K562 (cell line): ENCODE results near the gene TMEM61. TPM values are rescaled to one million over a fixed set of nuclear protein-coding genes. Genes with fewer than 3 reads are reported as not detected.
A peak's percentile ranks its signal among the peaks of the same experiment; 100 is the strongest.

Experiments used
- ARID3B ChIP-seq: fragments of 250-450 bp; sonication (Bioruptor Pico); IDR thresholded peaks from 2 replicates; pipeline ENCODE4 v1.4.0; 2020; ENCODE audit warnings: borderline replicate concordance
- CBX1 ChIP-seq: sonication (generic); IDR thresholded peaks from 2 replicates; pipeline ENCODE4 v1.6.1; 2016; ENCODE audit warnings: antibody characterized with exemption, low read depth, mild to moderate bottlenecking
- CREM ChIP-seq: IDR thresholded peaks from 2 replicates; pipeline ENCODE4 v1.6.1; 2014; ENCODE audit warnings: antibody characterized with exemption, low read depth
- EGR1 ChIP-seq: fragments of 450-650 bp; conservative IDR thresholded peaks from 2 replicates; pipeline ENCODE4 v1.6.1; 2017; ENCODE audit warnings: mild to moderate bottlenecking
- FOXA3 ChIP-seq, 2 experiments: fragments of 450-650 bp in 1 of 2; sonication (generic) in 1 of 2; formaldehyde crosslinking; IDR thresholded peaks in 1 of 2; conservative IDR thresholded peaks in 1 of 2; 2 replicates each; pipeline versions ENCODE4 v1.4.0 to v1.8.0; 2020 to 2022; ENCODE audit warnings: mild to moderate bottlenecking in 2 of 2, missing genetic modification reagents in 1 of 2
- GTF2A2 ChIP-seq: IDR thresholded peaks from 2 replicates; pipeline ENCODE4 v1.6.1; 2016; ENCODE audit warnings: mild to moderate bottlenecking, missing genetic modification characterization, missing compliant biosample characterization
- HDAC3 ChIP-seq: fragments of 450-650 bp; IDR thresholded peaks from 2 replicates; pipeline ENCODE4 v1.6.1; 2018; ENCODE audit warnings: borderline replicate concordance, mild to moderate bottlenecking, moderate library complexity; ENCODE audit not compliant: partially characterized antibody
- NCOA4 ChIP-seq: fragments of 450-650 bp; IDR thresholded peaks from 2 replicates; pipeline ENCODE4 v1.6.1; 2018; ENCODE audit warnings: mild to moderate bottlenecking; ENCODE audit not compliant: partially characterized antibody
- NFXL1 ChIP-seq: fragments of 450-650 bp; formaldehyde crosslinking; IDR thresholded peaks from 2 replicates; pipeline ENCODE4 v1.4.0; 2021; ENCODE audit warnings: mild to moderate bottlenecking
- NFYB ChIP-seq: IDR thresholded peaks from 2 replicates; pipeline ENCODE4 v1.6.1; 2011; ENCODE audit warnings: mild to moderate bottlenecking, moderate library complexity; ENCODE audit not compliant: insufficient read length; ENCODE audit errors: extremely low read depth
- POLR2A ChIP-seq: fragments of 450-650 bp; conservative IDR thresholded peaks from 2 replicates; pipeline ENCODE4 v1.6.1; 2016
- POLR2G ChIP-seq: fragments of 200-400 bp; formaldehyde crosslinking; IDR thresholded peaks from 2 replicates; pipeline ENCODE4 v1.6.1; 2017; ENCODE audit warnings: low read depth, mild to moderate bottlenecking, antibody characterized with exemption, low read length, moderate library complexity
- POLR2H ChIP-seq: IDR thresholded peaks from 2 replicates; pipeline ENCODE4 v1.6.1; 2016; ENCODE audit warnings: missing genetic modification characterization, low read depth, mild to moderate bottlenecking, control low read depth, missing compliant biosample characterization, moderate library complexity
- SOX6 ChIP-seq: fragments of 450-650 bp; IDR thresholded peaks from 2 replicates; pipeline ENCODE4 v1.6.1; 2014; ENCODE audit warnings: mild to moderate bottlenecking
- TSC22D4 ChIP-seq: fragments of 450-650 bp; IDR thresholded peaks from 2 replicates; pipeline ENCODE4 v1.6.1; 2016; ENCODE audit warnings: missing genetic modification characterization, missing biosample characterization, control low read depth
- ZBTB17 ChIP-seq: fragments of 450-650 bp; formaldehyde crosslinking; IDR thresholded peaks from 2 replicates; pipeline ENCODE4 v1.4.0; 2020; ENCODE audit warnings: mild to moderate bottlenecking
- ZNF316 ChIP-seq: fragments of 450-650 bp; IDR thresholded peaks from 2 replicates; pipeline ENCODE4 v1.6.1; 2016
- ZNF41 ChIP-seq: fragments of 250-450 bp; sonication (Bioruptor Pico); conservative IDR thresholded peaks from 2 replicates; pipeline ENCODE4 v1.4.0; 2020; ENCODE audit warnings: mild to moderate bottlenecking
- ZNF583 ChIP-seq: fragments of 250-450 bp; sonication (Bioruptor Pico); IDR thresholded peaks from 2 replicates; pipeline ENCODE4 v1.4.0; 2020
- polyA plus RNA-seq, 8 experiments: library from polyadenylated mRNA; depleted of rRNA in 4 of 8; stranded (reverse) in 5 of 8; unstranded in 3 of 8; fragments of >200 nt; fragmentation: Nextera tagmentation in 2 of 8; fragmentation: Illumina TruSeq in 1 of 8; extraction: Ambion mirVana in 2 of 8; extraction: Trizol in 1 of 8; gene quantifications; 2 replicates each; pipeline versions ENCODE4 v1.2.1 to v1.2.3, GENCODE V29; 2011 to 2014; ENCODE audit warnings: inconsistent platforms in 1 of 8, missing spikeins in 1 of 8
- total RNA-seq, 7 experiments: library from RNA; depleted of rRNA in 6 of 7; stranded (reverse); fragments of >200 nt in 6 of 7; fragmentation: Illumina TruSeq in 2 of 7; extraction: Trizol in 2 of 7; gene quantifications; 2 replicates each; pipeline versions ENCODE4 v1.2.1 to v1.2.3, GENCODE V29; 2011 to 2021; ENCODE audit warnings: low replicate concordance in 1 of 7
- TF ChIP-seq, protein P1 (sequence below), 3 experiments: fragments of 200-800 bp in 1 of 3; sonication (Bioruptor generic) in 1 of 3; sonication (generic) in 1 of 3; formaldehyde crosslinking in 1 of 3; IDR thresholded peaks; 2 replicates each; pipeline versions ENCODE4 v1.6.1 to v1.8.0; 2016 to 2022; ENCODE audit warnings: mild to moderate bottlenecking in 2 of 3, missing compliant biosample characterization in 2 of 3, missing genetic modification characterization in 2 of 3, missing genetic modification reagents in 1 of 3
- TF ChIP-seq, protein P2 (sequence below): sonication (generic); formaldehyde crosslinking; IDR thresholded peaks from 2 replicates; pipeline ENCODE4 v1.8.1; 2023; ENCODE audit warnings: mild to moderate bottlenecking, missing genetic modification reagents

The TMEM61 gene
- total and polyA plus RNA-seq, 9 of the 15 experiments (the other 6 are each of a cell fraction or from before 2014, with no cell fraction given): not detected

DNA sequence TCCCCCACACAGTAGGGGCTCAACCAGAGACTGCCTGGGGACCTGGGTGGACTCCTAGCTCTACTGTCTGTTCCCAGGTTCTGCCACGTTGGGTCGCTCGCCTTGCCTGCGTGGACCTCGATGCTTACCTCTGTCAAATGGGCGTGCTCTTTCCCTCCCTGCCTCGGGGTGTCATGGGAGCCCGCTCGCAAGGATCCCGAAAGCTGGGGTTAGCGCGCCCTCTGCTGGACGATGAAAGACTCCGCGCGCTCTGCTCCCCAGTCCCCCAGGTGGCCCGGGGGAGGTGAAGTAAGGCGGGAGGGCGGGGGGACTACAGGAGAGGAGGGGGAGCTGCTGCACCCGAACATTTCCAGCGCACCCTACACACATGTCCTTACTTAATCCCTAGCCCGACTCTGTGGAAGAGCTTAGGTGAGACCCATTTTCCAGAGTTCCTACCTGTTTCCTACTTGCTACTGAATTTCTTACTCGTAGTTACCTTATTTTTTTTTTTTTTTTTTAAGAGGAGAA is 16.0 kb downstream of the TMEM61 start (continued):
- TF ChIP-seq GTF2A2 (tag) (no peak), TSC22D4 (tag) (no peak), NFYB (no peak), EGR1 (peak; percentile 8; the same call in 1 of the 2 replicates), FOXA3 (CRISPR knock-in tag; conservative IDR thresholded peaks at IDR 0.05 in 1 of 2, IDR thresholded peaks at IDR 0.05 in 1 of 2) (no peak), NFXL1 (CRISPR knock-in tag) (no peak), ZNF41 (no peak), ZBTB17 (CRISPR knock-in tag) (no peak), CBX1 (peak; percentile 96; the same call in 1 of the 2 replicates), SOX6 (peak; percentile 25; the same call in 1 of the 2 replicates), NCOA4 (no peak), POLR2G (no peak), ARID3B (CRISPR knock-in tag) (no peak), ZNF583 (CRISPR knock-in tag) (no peak), ZNF316 (no peak), CREM (peak; percentile 32; the same call in 1 of the 2 replicates), POLR2H (tag) (no peak), POLR2A (no peak), HDAC3 (no peak)
- TF ChIP-seq, protein P1, sequence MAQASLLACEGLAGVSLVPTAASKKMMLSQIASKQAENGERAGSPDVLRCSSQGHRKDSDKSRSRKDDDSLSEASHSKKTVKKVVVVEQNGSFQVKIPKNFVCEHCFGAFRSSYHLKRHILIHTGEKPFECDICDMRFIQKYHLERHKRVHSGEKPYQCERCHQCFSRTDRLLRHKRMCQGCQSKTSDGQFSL (CRISPR knock-in tag; IDR thresholded peaks at IDR 0.05): 0 out of 2 replicates have a peak, but pooled peaks have one; percentile 22
- TF ChIP-seq, protein P1 (tag; IDR thresholded peaks at IDR 0.05): no peak
- TF ChIP-seq, protein P2, sequence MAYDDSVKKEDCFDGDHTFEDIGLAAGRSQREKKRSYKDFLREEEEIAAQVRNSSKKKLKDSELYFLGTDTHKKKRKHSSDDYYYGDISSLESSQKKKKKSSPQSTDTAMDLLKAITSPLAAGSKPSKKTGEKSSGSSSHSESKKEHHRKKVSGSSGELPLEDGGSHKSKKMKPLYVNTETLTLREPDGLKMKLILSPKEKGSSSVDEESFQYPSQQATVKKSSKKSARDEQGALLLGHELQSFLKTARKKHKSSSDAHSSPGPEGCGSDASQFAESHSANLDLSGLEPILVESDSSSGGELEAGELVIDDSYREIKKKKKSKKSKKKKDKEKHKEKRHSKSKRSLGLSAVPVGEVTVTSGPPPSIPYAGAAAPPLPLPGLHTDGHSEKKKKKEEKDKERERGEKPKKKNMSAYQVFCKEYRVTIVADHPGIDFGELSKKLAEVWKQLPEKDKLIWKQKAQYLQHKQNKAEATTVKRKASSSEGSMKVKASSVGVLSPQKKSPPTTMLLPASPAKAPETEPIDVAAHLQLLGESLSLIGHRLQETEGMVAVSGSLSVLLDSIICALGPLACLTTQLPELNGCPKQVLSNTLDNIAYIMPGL (CRISPR knock-in tag): no peak
